Upper lobe of right lung (tissue), 1 donor: ENCODE data around the gene TSPAN11. TPM values are rescaled to one million over a fixed set of nuclear protein-coding genes. Genes with fewer than 3 reads are reported as not detected.

ENCODE experiments used
- ATAC-seq: fragments of 200-7000 bp; cut with Tn5 transposase; one replicate; pipeline ENCODE4 v1.9.1; 2020; ENCODE audit warnings: mild to moderate bottlenecking, moderate library complexity
- DNase-seq: peaks from one replicate; pipeline ENCODE4 v3.0.0-alpha.2; 2020
- H3K27ac ChIP-seq: fragments of 200-600 bp; one replicate; pipeline ENCODE4 v1.8.0; 2022
- H3K27me3 ChIP-seq: fragments of 200-600 bp; one replicate; pipeline ENCODE4 v1.8.0; 2022; ENCODE audit warnings: mild to moderate bottlenecking
- H3K36me3 ChIP-seq: fragments of 200-600 bp; one replicate; pipeline ENCODE4 v1.8.0; 2022
- H3K4me1 ChIP-seq: fragments of 200-600 bp; one replicate; pipeline ENCODE4 v1.8.0; 2022
- H3K4me3 ChIP-seq: fragments of 200-600 bp; one replicate; pipeline ENCODE4 v1.8.0; 2022; ENCODE audit warnings: mild to moderate bottlenecking
- H3K9me3 ChIP-seq: fragments of 200-600 bp; one replicate; pipeline ENCODE4 v1.8.0; 2022
- CTCF ChIP-seq: fragments of 200-600 bp; IDR thresholded peaks from one replicate; pipeline ENCODE4 v1.8.0; 2022; ENCODE audit warnings: antibody characterized with exemption
- intact Hi-C: fragments of 100-400 bp; cut with DNase I; formaldehyde crosslinking; loops from one replicate; pipeline ENCODE4 v1.11.0; 2022
- total RNA-seq: library from RNA; stranded (reverse); fragmentation: NEBNext Ultra II Directional; extraction: Animal tissue kit (Norgen Biotek cat#: 25700); gene quantifications from one replicate; pipeline ENCODE4 v1.2.1, GENCODE V29; 2021
- donor health status: DM: no; HTN: yes; CAD: no; lungs with severe emphysema.

The TSPAN11 gene
- total RNA-seq, 1 donor from 2014 or later, result 7.8 TPM

DNA sequence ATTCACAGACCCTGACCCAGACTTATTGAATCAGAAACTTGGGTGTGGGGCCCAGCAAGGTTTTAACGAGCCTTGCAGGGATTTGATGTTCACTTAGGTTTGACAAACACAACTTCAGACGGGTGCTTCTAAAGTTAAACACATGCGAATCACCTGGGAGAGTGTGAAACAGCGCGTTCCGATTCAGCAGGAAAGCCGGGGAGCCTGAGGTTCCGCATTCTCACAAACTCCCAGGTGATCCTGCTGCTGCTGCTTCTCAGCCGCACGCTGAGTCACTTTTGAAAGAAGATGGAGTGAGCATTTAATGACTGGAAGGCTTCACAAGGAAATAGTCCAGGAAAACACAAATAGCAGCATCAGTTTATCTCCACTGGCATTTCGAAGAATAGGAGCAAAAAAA lies 102.9 kb downstream of the TSPAN11 start:
- intact Hi-C loops, result no loop called here
- Histone ChIP-seq H3K27ac (no peak overlapping the region), H3K27me3 (no peaks in the 10 kb centered on the region), H3K4me1 (no peaks in the 10 kb centered on the region), H3K9me3 (no peaks in the 10 kb centered on the region), H3K4me3 (no peak overlapping the region), H3K36me3 (no peaks in the 10 kb centered on the region)
- ATAC-seq (no peak), DNase-seq (no peak)
- TF ChIP-seq CTCF, result no peak

GRCh38 chr12:31029916-31030562 lies 103.5 kb downstream of the TSPAN11 start:
- DNase-seq, result no peak
- H3K4me1 ChIP-seq, result no peaks in the 10 kb centered on the region
- H3K4me3 ChIP-seq, result no peak overlapping the region
- no peak overlapping the region for H3K27ac ChIP-seq
- H3K36me3 ChIP-seq, result no peaks in the 10 kb centered on the region
- intact Hi-C loops, result no loop called here
- no peaks in the 10 kb centered on the region for H3K27me3 ChIP-seq
- no peak for ATAC-seq
- H3K9me3 ChIP-seq, result no peaks in the 10 kb centered on the region
- TF ChIP-seq CTCF, result no peak

DNA sequence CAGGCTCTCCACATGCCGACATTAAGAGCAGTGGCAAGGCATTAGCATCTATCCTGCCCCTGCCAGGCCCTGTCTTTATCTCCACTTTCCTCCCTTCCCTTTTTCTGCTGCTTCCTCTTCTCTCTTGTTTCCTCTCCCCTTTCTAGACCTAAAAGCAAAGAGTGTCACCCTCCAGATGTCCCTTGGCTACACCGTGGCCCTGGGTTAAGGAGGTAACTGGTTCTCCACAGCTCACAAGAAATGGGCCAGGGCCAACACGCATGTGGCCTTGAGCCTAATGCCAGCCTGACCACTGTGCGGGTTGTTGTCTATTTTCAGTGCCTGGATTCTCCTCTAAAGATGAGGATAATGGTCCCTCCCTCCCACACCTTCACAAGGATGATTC lies 105.4 kb downstream of the TSPAN11 start:
- intact Hi-C loops, result no loop called here
- H3K4me1 ChIP-seq, result no peaks in the 10 kb centered on the region
- no peak for TF ChIP-seq CTCF
- no peak for DNase-seq
- H3K4me3 ChIP-seq, result no peak overlapping the region
- no peak for ATAC-seq
- no peaks in the 10 kb centered on the region for H3K27me3 ChIP-seq
- H3K9me3 ChIP-seq, result no peaks in the 10 kb centered on the region
- H3K27ac ChIP-seq, result no peak overlapping the region
- H3K36me3 ChIP-seq, result no peaks in the 10 kb centered on the region

DNA sequence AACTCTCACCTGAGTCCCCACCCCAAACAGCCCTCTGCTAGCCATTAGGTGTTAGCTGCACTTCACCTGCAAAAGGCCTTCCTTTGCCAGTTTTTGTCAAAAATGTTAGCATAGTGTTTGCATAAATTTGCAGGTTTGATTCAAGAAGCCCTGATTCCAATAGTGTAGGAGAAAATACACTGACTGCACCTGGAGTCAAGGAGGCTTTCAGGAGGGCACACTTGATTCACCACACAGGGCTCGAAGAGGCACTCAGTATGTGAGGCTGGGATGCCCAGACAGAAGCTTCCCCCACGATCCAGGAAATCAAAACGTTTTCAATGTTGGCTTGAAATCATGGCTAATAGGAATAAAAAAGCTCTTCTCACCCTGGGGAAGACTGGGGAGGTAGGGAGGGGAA lies 106.6 kb downstream of the TSPAN11 start:
- no peak for DNase-seq

GRCh38 chr12:31033681-31034080 lies 107.1 kb downstream of the TSPAN11 start:
- Histone ChIP-seq H3K36me3 (no peaks in the 10 kb centered on the region), H3K4me1 (no peaks in the 10 kb centered on the region), H3K27me3 (no peaks in the 10 kb centered on the region), H3K27ac (no peak overlapping the region), H3K9me3 (no peaks in the 10 kb centered on the region), H3K4me3 (no peak overlapping the region)
- intact Hi-C loops, result no loop called here
- ATAC-seq (no peak), DNase-seq (no peak)
- no peak for TF ChIP-seq CTCF

More for the DNA sequence above, 106.6 kb downstream of the TSPAN11 start:
- H3K9me3 ChIP-seq, result no peaks in the 10 kb centered on the region
- no peak for ATAC-seq
- no peaks in the 10 kb centered on the region for H3K27me3 ChIP-seq
- H3K27ac ChIP-seq, result no peak overlapping the region
- intact Hi-C loops, result no loop called here
- H3K4me1 ChIP-seq, result no peaks in the 10 kb centered on the region
- H3K36me3 ChIP-seq, result no peaks in the 10 kb centered on the region
- no peak overlapping the region for H3K4me3 ChIP-seq
- TF ChIP-seq CTCF, result no peak

DNA sequence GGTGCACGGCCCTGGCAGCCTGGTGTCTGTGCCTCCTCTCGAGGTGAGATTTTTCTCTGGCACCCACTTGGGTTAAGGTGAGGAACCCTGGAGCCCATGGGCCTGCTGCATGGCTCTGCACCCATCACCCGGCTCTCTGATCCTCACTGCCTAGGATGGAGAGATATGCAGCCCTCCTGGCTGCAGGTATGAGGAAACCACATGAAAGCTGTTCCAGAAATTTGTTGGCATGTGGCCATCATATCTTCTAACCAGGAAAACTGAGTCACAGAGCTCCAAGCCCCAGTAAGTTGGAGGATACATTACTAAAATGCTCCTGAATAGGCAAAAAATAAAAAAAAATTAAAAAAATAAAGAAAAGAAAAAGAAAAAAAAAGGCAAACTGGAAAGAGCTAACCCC lies 107.8 kb downstream of the TSPAN11 start:
- Histone ChIP-seq H3K9me3 (no peaks in the 10 kb centered on the region), H3K27ac (no peak overlapping the region), H3K36me3 (no peaks in the 10 kb centered on the region), H3K27me3 (no peaks in the 10 kb centered on the region), H3K4me3 (no peak overlapping the region), H3K4me1 (no peaks in the 10 kb centered on the region)
- intact Hi-C loops, result no loop called here
- TF ChIP-seq CTCF, result no peak
- DNase-seq (no peak), ATAC-seq (no peak)
